ENCODE data around the gene MRPL48. TPM values are rescaled to one million over a fixed set of nuclear protein-coding genes. Genes with fewer than 3 reads are reported as not detected.
"Not testable (repeated sequence)": the region's sequence is repeated elsewhere in the genome, so short reads cannot be mapped to it uniquely, and the experiment has no call there.

The MRPL48 gene
- total and polyA plus RNA-seq, 2 of the 8 experiments (the other 6 are each of a cell fraction or from before 2014, with no cell fraction given) = 34.9 to 59.9 TPM

DNA sequence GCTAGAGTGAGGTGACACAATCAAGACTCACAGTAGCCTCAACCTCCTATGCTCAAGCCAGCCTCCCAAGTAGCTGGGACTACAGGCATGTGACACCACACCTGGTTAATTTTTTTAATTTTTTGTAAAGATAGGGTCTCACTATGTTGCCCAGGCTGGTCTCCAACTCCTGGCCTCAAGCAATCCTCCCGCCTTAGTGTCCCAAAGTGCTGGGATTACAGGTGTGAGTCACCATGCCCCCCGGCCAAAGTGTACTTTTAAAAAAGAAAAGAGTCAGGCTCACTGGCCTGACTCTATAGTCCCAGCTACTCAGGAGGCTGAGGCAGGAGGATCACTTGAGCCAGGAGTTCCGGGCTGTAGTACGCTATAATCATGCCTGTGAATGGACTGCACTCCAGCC is 36.8 kb upstream of the MRPL48 start:
- POLR2A ChIA-PET (ENCODE audit: partially characterized antibody) = interaction anchor here (0.7 to 3.0 kb wide), 3 partner anchors 9 to 29 kb away, joined by 4 to 10 read pairs (median 8); partner anchors contain the start of gene RAB6A
- CTCF ChIA-PET (ENCODE audit: partially characterized antibody) = not testable (repeated sequence)

More for the DNA sequence above, 36.8 kb upstream of the MRPL48 start:
- H2AK5ac ChIP-seq (ENCODE audit: low read depth, low read length); H3K9ac ChIP-seq (replicated peaks in 1 of 4; ENCODE audit: extremely low read depth in 1 of 4, low read depth in 3 of 4, low read length in 3 of 4); H3K18ac ChIP-seq (ENCODE audit: extremely low read depth, low read length); H4K5ac ChIP-seq (ENCODE audit: insufficient read length, low read depth, low read length); H3K4me1 ChIP-seq (replicated peaks in 1 of 4; ENCODE audit: control insufficient read depth in 3 of 4, insufficient read depth in 4 of 4, low read length in 3 of 4); H2BK20ac ChIP-seq (ENCODE audit: low read length); H4K91ac ChIP-seq (replicated peaks; ENCODE audit: insufficient read length, low read length); H3K9me3 ChIP-seq (ENCODE audit: insufficient read depth in 2 of 2, low read depth in 1 of 2, low read length in 1 of 2); H2AFZ ChIP-seq (ENCODE audit: low read length); H2BK120ac ChIP-seq (replicated peaks; ENCODE audit: low read depth, low read length); H3K23ac ChIP-seq (ENCODE audit: insufficient read length); H3K27me3 ChIP-seq (replicated peaks in 1 of 4; ENCODE audit: control insufficient read depth in 3 of 4, extremely low read depth in 1 of 4, insufficient read depth in 3 of 4, low read length in 3 of 4); H2BK15ac ChIP-seq (ENCODE audit: low read length); H2BK12ac ChIP-seq (ENCODE audit: low read depth, low read length); H3K4me3 ChIP-seq (ENCODE audit: extremely low read depth in 1 of 4, insufficient read depth in 2 of 4, low read depth in 3 of 4, low read length in 4 of 4); H3K27ac ChIP-seq (ENCODE audit: low read depth, low read length); H3K36me3 ChIP-seq (ENCODE audit: control insufficient read depth in 2 of 4, insufficient read depth in 4 of 4, low read length in 3 of 4); H3K4me2 ChIP-seq (ENCODE audit: insufficient read depth in 1 of 2, low read depth in 2 of 2, low read length in 2 of 2); H3K23me2 ChIP-seq (ENCODE audit: low read depth, low read length); H3K56ac ChIP-seq (replicated peaks; ENCODE audit: insufficient read length, low read depth, low read length); FAIRE-seq; DNase-seq (ENCODE audit: low read depth in 1 of 2, low spot score in 2 of 2); H3K4ac ChIP-seq (replicated peaks; ENCODE audit: insufficient read length, low read depth, low read length); H2BK5ac ChIP-seq (ENCODE audit: low read depth, low read length); H4K8ac ChIP-seq (ENCODE audit: extremely low read depth, insufficient read depth, low read length); H3K14ac ChIP-seq (ENCODE audit: insufficient read length): not testable (repeated sequence)
- peaks cover 5 to 21% of the 10 kb centered on the region in 2 experiments for H4K20me1 ChIP-seq (replicated peaks in 1 of 2; ENCODE audit: control insufficient read depth in 1 of 2, insufficient read depth in 2 of 2, low read length in 2 of 2)
- H3K79me1 ChIP-seq (ENCODE audit: low read depth, low read length) = peaks cover 40% of the 10 kb centered on the region
- H3K79me2 ChIP-seq (ENCODE audit: control insufficient read depth in 1 of 2, insufficient read depth in 2 of 2, low read length in 2 of 2) = peaks cover 29 to 93% of the 10 kb centered on the region in 2 experiments
- 94% methylated on average over 4 of the region's 4 CpGs; no CpG with 5 or more reads in 1 of the 2 experiments for WGBS, 2 experiments (ENCODE audit: extremely low coverage in 1 of 2, insufficient coverage in 1 of 2, insufficient read length in 1 of 2, insufficient replicate concordance in 2 of 2, low coverage in 1 of 2, low lambda C conversion rate in 2 of 2, missing lambda C conversion rate in 1 of 2)
